T-helper 22 cell (primary cell): Measurements from ENCODE around the gene FAM170B.

Experiments
- DNase-seq: peaks from one replicate; pipeline ENCODE4 v3.0.0-alpha.2; 2020; ENCODE audit warnings: low read depth

The FAM170B gene

GRCh38 chr10:49133706-49134248 lies at the start of gene FAM170B:
Gene FAM170B, minus strand, starts transcription at chr10:49134021. Its CDS starts 103 bp downstream, at chr10:49133918.
- DNase-seq: no peak

- DNase-seq: no peak
Measured at GRCh38 chr10:49182776-49183175, 49.0 kb upstream of the FAM170B start.

GRCh38 chr10:49180444-49180860 lies 46.6 kb upstream of the FAM170B start:
- DNase-seq: no peak

GRCh38 chr10:49179699-49180443 lies 46.0 kb upstream of the FAM170B start:
- no peak for DNase-seq

GRCh38 chr10:49178489-49179471 lies 45.0 kb upstream of the FAM170B start:
- no peak for DNase-seq

- peak; percentile 59 for DNase-seq
Measured at GRCh38 chr10:49177391-49178355, 43.9 kb upstream of the FAM170B start.

GRCh38 chr10:49176310-49177268 lies 42.8 kb upstream of the FAM170B start:
- DNase-seq: no peak

GRCh38 chr10:49175587-49176309 lies 41.9 kb upstream of the FAM170B start:
- DNase-seq: no peak

GRCh38 chr10:49174926-49175500 lies 41.2 kb upstream of the FAM170B start:
- DNase-seq: no peak

GRCh38 chr10:49174261-49174925 lies 40.6 kb upstream of the FAM170B start:
- DNase-seq: no peak

- no peak for DNase-seq
Measured at GRCh38 chr10:49173853-49174252, 40.0 kb upstream of the FAM170B start.

- DNase-seq: no peak
Measured at GRCh38 chr10:49173201-49173772, 39.5 kb upstream of the FAM170B start.

- DNase-seq: no peak
Measured at GRCh38 chr10:49172777-49173132, 38.9 kb upstream of the FAM170B start.

GRCh38 chr10:49172061-49172776 lies 38.4 kb upstream of the FAM170B start:
- DNase-seq: no peak

GRCh38 chr10:49171326-49172060 lies 37.7 kb upstream of the FAM170B start:
- DNase-seq: no peak

GRCh38 chr10:49170632-49171325 lies 37.0 kb upstream of the FAM170B start:
- DNase-seq: no peak
